GM23248 (cell line): ENCODE results near the gene SCN4B. TPM values are rescaled to one million over a fixed set of nuclear protein-coding genes. Genes with fewer than 3 reads are reported as not detected.

ENCODE experiments used
- DNase-seq: peaks from one replicate; pipeline ENCODE4 v3.0.0-alpha.2; 2015
- H2AFZ ChIP-seq: fragments of 200-600 bp; sonication (generic); 2 replicates; pipeline ENCODE4 v1.6.1; 2016; ENCODE audit warnings: antibody characterized with exemption
- H3F3A ChIP-seq: fragments of 200-600 bp; sonication (generic); 2 replicates; pipeline ENCODE4 v1.6.1; 2016; ENCODE audit warnings: mild to moderate bottlenecking, antibody characterized with exemption, mixed run types; ENCODE audit not compliant: insufficient read depth
- H3K27ac ChIP-seq: fragments of 200-600 bp; sonication (generic); 2 replicates; pipeline ENCODE4 v1.5.1; 2016; ENCODE audit warnings: mild to moderate bottlenecking
- H3K27me3 ChIP-seq: fragments of 200-600 bp; sonication (generic); replicated peaks from 2 replicates; pipeline ENCODE4 v1.6.1; 2016; ENCODE audit warnings: mild to moderate bottlenecking; ENCODE audit not compliant: insufficient read depth
- H3K36me3 ChIP-seq: fragments of 200-600 bp; sonication (generic); 2 replicates; pipeline ENCODE4 v1.6.1; 2016; ENCODE audit warnings: low read depth, mild to moderate bottlenecking
- H3K4me1 ChIP-seq: fragments of 200-600 bp; sonication (generic); 2 replicates; pipeline ENCODE4 v1.6.1; 2016; ENCODE audit warnings: mild to moderate bottlenecking; ENCODE audit not compliant: insufficient read depth
- H3K4me2 ChIP-seq: fragments of 200-600 bp; sonication (generic); one replicate; pipeline ENCODE4 v1.6.1; 2016; ENCODE audit warnings: mild to moderate bottlenecking; ENCODE audit not compliant: unreplicated experiment
- H3K4me3 ChIP-seq: fragments of 200-600 bp; sonication (generic); 2 replicates; pipeline ENCODE4 v1.5.1; 2016; ENCODE audit warnings: mild to moderate bottlenecking
- H3K79me2 ChIP-seq: fragments of 200-600 bp; sonication (generic); 2 replicates; pipeline ENCODE4 v1.6.1; 2016; ENCODE audit warnings: mild to moderate bottlenecking; ENCODE audit not compliant: insufficient read depth
- H3K9ac ChIP-seq: fragments of 200-600 bp; sonication (generic); 2 replicates; pipeline ENCODE4 v1.6.1; 2016; ENCODE audit warnings: mild to moderate bottlenecking
- H3K9me2 ChIP-seq: fragments of 200-600 bp; sonication (generic); 2 replicates; pipeline ENCODE4 v1.6.1; 2016; ENCODE audit warnings: mixed run types, mild to moderate bottlenecking, moderate library complexity; ENCODE audit not compliant: insufficient read depth
- H3K9me3 ChIP-seq: fragments of 200-600 bp; sonication (generic); one replicate; pipeline ENCODE4 v1.6.1; 2017; ENCODE audit warnings: low read depth
- H4K20me1 ChIP-seq: fragments of 200-600 bp; sonication (generic); 2 replicates; pipeline ENCODE4 v1.6.0; 2016; ENCODE audit not compliant: insufficient read depth
- EZH2 ChIP-seq: fragments of 200-600 bp; sonication (generic); IDR thresholded peaks from 2 replicates; pipeline ENCODE4 v1.6.1; 2018; ENCODE audit warnings: antibody characterized with exemption, mild to moderate bottlenecking; ENCODE audit not compliant: insufficient read depth, poor library complexity, severe bottlenecking
- EZH2phosphoT487 ChIP-seq: fragments of 200-600 bp; sonication (generic); IDR thresholded peaks from 2 replicates; pipeline ENCODE4 v1.6.1; 2018; ENCODE audit warnings: antibody characterized with exemption, moderate library complexity, mild to moderate bottlenecking, low read depth; ENCODE audit not compliant: insufficient read depth
- WGBS, 2 experiments: methylation state at CpG; one replicate each; pipeline ENCODE4 v1.1.6; 2015 to 2017; ENCODE audit warnings: low lambda C conversion rate in 2 of 2, low coverage in 1 of 2; ENCODE audit errors: missing lambda C conversion rate in 2 of 2; 5-methylcytosine and 5-hydroxymethylcytosine counted together
- in situ Hi-C: fragments of 300-500 bp; cut with MboI; formaldehyde crosslinking; loops from 2 replicates; pipeline ENCODE4 v1.15.0; 2020
- polyA plus RNA-seq: library from polyadenylated mRNA; unstranded; fragments of >200 nt; fragmentation: Nextera tagmentation; extraction: Ambion mirVana; gene quantifications from 2 replicates; pipeline ENCODE4 v1.2.1, GENCODE V29; 2016
- total RNA-seq: library from RNA; depleted of rRNA; stranded (reverse); fragments of >200 nt; shearing (Covaris generic); gene quantifications from 2 replicates; pipeline ENCODE4 v1.2.3, GENCODE V29; 2014

SCN4B gene
- total and polyA plus RNA-seq, 2 experiments from 2014 or later = not detected

DNA sequence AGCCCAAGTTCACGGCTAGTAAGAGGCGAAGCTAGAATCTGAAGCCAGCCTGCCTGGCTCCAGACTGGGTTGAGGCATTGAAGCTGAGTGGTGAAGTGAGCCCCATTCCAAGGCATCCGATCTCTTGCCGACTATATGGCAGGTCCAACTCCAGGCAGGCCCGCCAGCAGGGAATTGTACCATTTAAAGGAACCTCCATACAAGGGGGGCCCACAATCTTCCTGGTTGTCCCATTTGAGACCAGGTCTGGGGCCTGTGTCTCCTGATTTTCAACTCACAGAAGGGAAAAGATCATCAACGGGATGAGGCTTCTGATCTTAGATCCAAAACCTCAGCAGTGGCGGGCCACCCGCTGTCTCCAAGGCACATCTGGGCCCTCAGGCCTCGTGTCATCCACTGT, 19.7 kb upstream of the SCN4B start:
- in situ Hi-C loops = no loop called here
- Histone ChIP-seq H3K9me3 (no peaks in the 10 kb centered on the region), H3K9me2 (no peaks in the 10 kb centered on the region), H3K27me3 (peaks cover 34% of the 10 kb centered on the region), H3K27ac (no peak overlapping the region), H3K36me3 (no peaks in the 10 kb centered on the region), H2AFZ (no peak overlapping the region), H3K4me2 (no peak overlapping the region), H3K4me1 (no peaks in the 10 kb centered on the region), H4K20me1 (no peaks in the 10 kb centered on the region), H3K4me3 (no peak overlapping the region), H3K79me2 (no peaks in the 10 kb centered on the region), H3K9ac (no peak overlapping the region), H3F3A (no peaks in the 10 kb centered on the region)
- no peak for DNase-seq
- 47 to 57% methylated on average over 9 of the region's 9 CpGs for WGBS, 2 experiments
- no peak for TF ChIP-seq EZH2phosphoT487

DNA sequence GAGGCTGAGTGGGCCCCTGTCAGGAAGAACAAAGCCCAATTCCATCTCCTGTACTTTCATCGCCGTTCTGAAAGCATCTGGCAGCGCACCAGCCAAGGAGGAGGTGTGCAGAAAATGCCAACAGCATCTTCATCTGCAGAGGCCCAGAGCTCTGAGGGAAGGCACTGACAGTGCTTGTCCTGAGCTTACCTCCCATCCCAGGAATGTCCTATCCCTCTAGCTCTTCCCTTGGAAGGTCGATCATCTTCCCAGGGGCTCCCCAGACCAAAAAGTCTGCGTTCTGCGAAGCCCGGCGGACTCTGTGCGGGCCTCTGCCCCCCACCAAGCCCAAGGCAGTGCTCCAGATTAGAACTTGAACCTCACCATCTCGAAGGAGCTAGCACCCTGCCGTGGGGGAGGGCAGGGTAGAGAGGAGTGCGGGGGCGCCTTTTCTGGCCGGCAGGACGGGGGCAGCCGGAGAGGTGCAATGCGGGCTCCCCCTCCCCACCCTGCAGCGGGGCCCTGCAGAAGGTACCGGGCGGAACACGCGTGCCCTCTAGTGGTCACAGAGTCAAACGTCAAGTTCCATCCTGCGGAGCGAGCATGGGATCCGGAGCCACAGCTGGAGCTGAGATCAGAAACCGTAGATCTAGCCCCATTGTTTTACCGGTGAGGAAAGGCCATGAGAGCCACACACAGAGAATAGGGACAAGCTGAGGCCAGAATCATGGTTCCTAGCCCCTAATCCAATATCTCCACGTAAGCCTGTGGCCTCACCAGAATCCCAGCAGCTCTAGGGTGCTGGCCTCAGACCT, 18.8 kb upstream of the SCN4B start:
- H4K20me1 ChIP-seq = no peaks in the 10 kb centered on the region
- no peaks in the 10 kb centered on the region for H3K4me1 ChIP-seq
- no peak overlapping the region for H3K4me3 ChIP-seq
- TF ChIP-seq EZH2 (no peak), EZH2phosphoT487 (no peak)
- H3K27ac ChIP-seq = no peak overlapping the region
- H3K27me3 ChIP-seq = peaks cover 25% of the 10 kb centered on the region
- no peak overlapping the region for H3K4me2 ChIP-seq
- no peak overlapping the region for H2AFZ ChIP-seq
- H3K79me2 ChIP-seq = no peaks in the 10 kb centered on the region
- DNase-seq = peak; percentile 63
- no peak overlapping the region for H3K9ac ChIP-seq
- H3F3A ChIP-seq = no peaks in the 10 kb centered on the region
- H3K9me3 ChIP-seq = no peaks in the 10 kb centered on the region
- no peaks in the 10 kb centered on the region for H3K9me2 ChIP-seq
- in situ Hi-C loops = no loop called here
- no peaks in the 10 kb centered on the region for H3K36me3 ChIP-seq
- 8 to 9% methylated on average over 28 to 29 of the region's 29 CpGs for WGBS, 2 experiments

DNA sequence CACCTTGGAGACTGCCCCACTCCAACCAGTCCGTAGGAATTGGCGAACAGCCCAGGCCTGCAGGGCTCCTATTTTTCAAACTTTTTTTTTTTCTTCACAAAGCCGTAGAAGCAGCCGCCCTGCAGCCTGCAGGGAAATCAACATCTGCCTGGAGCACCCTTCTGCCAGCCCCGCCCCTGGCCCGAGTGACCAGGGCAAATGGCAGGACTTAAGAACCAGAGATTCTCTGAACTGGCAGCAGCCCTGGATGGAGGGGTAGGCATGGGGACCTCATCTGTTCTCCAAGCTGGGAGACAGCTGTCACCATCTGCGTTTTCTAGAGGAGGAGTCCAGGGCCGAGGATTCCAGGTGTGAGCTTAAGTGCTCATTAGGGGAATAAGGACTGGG, 18.3 kb upstream of the SCN4B start:
- in situ Hi-C loops = no loop called here
- Histone ChIP-seq H3K9me3 (no peaks in the 10 kb centered on the region), H3K9ac (no peak overlapping the region), H3K27ac (no peak overlapping the region), H3K9me2 (no peaks in the 10 kb centered on the region), H3K27me3 (peaks cover 20% of the 10 kb centered on the region; the same call in 1 of the 2 replicates), H4K20me1 (no peaks in the 10 kb centered on the region), H3K4me3 (no peak overlapping the region), H3K36me3 (no peaks in the 10 kb centered on the region), H3K79me2 (no peaks in the 10 kb centered on the region), H3K4me2 (no peak overlapping the region), H3K4me1 (no peaks in the 10 kb centered on the region), H2AFZ (no peak overlapping the region), H3F3A (no peaks in the 10 kb centered on the region)
- WGBS, 2 experiments = 22% methylated on average over 8 of the region's 8 CpGs
- no peak for TF ChIP-seq EZH2phosphoT487
- no peak for TF ChIP-seq EZH2
- DNase-seq = no peak

DNA sequence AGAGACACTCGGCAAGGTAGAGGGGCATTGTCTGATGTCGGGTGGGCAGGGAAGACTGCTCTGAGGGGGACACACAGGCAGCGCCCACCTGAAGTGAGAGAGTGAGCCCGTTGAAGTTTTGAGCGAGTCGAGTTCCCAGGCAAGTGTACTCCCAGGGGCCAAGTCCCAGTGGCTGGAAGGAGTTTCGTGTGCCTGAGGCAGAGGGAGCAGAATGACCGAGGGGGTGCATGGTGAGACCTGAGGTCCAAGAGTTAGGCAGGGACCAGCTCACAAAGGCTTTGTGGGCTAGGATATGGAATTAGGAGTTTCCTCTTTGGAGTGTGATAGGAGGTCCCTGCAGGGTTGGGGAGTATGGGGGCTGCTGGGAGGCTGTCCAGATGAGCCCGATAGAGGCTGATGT, 17.6 kb upstream of the SCN4B start:
- WGBS, 2 experiments = 52 to 53% methylated on average over 9 of the region's 9 CpGs
- Histone ChIP-seq H3K27me3 (peaks cover 20% of the 10 kb centered on the region; the same call in 1 of the 2 replicates), H3F3A (no peaks in the 10 kb centered on the region), H3K4me1 (no peaks in the 10 kb centered on the region), H3K4me2 (no peak overlapping the region), H3K9me3 (no peaks in the 10 kb centered on the region), H3K4me3 (no peak overlapping the region), H2AFZ (no peak overlapping the region), H3K27ac (no peak overlapping the region), H4K20me1 (no peaks in the 10 kb centered on the region), H3K9ac (no peak overlapping the region), H3K9me2 (no peaks in the 10 kb centered on the region), H3K36me3 (no peaks in the 10 kb centered on the region), H3K79me2 (no peaks in the 10 kb centered on the region)
- in situ Hi-C loops = no loop called here
- no peak for DNase-seq
- no peak for TF ChIP-seq EZH2phosphoT487
- TF ChIP-seq EZH2 = no peak
